Myocyte (in vitro differentiated cells): ENCODE data around the gene SYMPK. TPM values are rescaled to one million over a fixed set of nuclear protein-coding genes. Genes with fewer than 3 reads are reported as not detected.

Experiments
- DNase-seq: peaks from one replicate; pipeline ENCODE4 v3.0.0-alpha.2; 2012; ENCODE audit warnings: low read depth
- total RNA-seq: library from RNA; depleted of rRNA; stranded (reverse); fragments of >200 nt; gene quantifications from 2 replicates; pipeline ENCODE4 v1.2.3, GENCODE V29; 2014

Gene SYMPK
- total RNA-seq, 1 donor from 2014 or later = 39.8 TPM

GRCh38 chr19:45826934-45827333 lies 36.0 kb downstream of the SYMPK start:
- DNase-seq = peak; percentile 13

DNA sequence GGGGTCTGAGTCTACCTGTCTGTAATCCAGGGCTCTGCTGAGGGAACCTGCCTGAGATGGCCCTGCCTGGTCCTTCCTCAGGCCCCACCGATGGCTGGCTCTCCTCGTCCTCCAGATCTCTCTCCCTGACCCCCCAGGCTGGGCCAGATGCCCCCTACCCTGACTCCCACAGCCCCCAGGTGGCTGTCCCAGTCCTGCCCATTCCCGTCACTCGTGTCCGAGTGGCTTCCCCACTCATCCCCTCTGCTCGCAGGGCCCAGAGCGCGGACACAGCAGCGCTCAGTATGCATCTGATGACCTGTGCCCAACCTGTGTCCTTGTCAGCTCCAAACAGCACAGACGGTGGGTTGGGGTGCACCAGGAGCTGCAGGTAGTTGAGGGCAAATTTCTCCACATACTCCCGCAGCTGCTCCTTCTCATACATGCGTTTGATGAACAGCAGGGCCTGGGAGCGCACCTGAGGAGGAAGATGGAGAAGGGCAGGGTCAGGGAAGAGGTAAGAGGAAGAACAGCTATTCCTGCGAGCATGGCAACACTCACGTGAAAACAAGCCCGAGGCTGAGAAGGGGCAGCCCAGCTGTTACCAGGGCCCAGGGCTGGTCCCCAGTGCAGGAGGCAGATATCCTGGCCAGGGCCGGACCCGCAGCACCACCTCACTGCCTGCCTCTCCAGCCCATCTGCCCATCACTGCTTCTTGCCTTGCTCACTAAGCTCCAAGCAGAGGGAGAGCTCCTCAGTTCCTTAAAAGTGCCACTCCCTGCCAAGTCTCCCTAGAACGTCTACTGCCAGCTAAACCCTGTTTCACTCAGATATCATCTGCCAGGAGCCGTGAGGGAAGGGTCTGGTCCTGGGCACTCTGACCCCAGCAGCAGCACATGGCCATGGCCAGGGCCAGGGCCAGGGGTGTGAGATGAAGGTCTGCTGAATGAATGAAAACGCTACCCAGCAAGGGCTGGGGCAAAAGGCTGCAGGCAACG lies 36.7 kb downstream of the SYMPK start:
- no peak for DNase-seq

GRCh38 chr19:45825263-45825605 lies 37.7 kb downstream of the SYMPK start:
- no peak for DNase-seq

DNA sequence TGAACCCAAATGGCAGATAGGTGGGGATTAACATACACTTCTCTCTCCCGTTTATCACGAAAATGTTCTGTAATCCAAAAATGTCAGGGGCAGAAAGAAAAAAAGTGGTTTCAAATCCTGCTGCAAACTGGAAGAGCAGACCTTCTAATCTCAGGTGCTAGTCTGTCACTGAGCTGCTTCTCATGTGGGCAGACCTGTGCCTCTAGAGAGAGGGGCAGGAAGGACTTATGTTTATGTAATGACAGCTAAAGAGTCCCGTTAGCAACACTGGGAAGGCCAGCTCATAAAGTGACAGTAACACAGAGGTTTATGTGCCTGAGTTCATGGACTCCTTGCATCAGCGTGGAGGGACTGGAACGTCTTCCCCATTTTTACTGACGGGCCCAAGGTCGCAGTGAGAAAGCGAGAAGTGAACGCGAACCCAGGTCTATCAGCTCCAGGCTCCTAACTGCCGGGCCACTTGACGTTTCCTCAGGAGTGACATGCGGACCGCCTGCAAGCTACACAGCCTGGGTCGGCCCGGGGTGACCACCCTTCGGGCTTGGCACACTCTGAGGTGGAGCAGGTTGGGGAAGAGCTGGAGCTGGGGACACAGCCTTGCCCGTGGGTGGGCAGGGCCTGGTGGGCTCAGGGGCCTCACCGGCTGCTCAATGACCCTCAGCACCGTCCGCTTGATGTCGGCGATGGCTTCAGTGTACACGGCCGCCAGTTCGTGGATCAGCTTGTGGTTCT lies 38.2 kb downstream of the SYMPK start:
- no peak for DNase-seq

GRCh38 chr19:45824041-45824471 lies 38.9 kb downstream of the SYMPK start:
- DNase-seq = peak; percentile 58

DNA sequence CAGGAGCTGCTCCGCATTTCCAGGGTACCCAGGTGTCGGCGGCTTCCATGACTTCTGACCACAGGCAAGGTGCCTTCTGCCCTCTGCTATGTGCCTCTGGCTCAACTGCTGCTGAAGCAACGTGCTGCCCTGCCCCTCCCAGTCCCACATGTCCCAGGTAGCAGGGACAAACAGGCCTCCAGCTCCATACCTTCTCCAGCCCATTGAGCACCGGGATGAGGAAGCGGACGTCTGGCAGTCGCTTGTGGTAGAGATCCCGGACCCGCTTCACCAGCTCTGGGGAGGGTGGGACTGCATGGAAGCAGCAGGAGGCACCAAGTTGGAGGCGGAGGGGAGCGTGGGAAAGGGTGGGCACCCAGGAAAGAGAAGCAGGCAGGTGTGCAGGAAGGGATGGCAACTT lies 39.8 kb downstream of the SYMPK start:
- DNase-seq = no peak

GRCh38 chr19:45822716-45823115 lies 40.2 kb downstream of the SYMPK start:
- no peak for DNase-seq

GRCh38 chr19:45821570-45821969 lies 41.4 kb downstream of the SYMPK start:
- DNase-seq = no peak

- no peak for DNase-seq
Measured at GRCh38 chr19:45821103-45821521, 41.8 kb downstream of the SYMPK start.

- DNase-seq = no peak
Measured at GRCh38 chr19:45820413-45821102, 42.4 kb downstream of the SYMPK start.

- DNase-seq = no peak
Measured at GRCh38 chr19:45819769-45820168, 43.2 kb downstream of the SYMPK start.

GRCh38 chr19:45817725-45818301 lies 45.1 kb downstream of the SYMPK start:
- no peak for DNase-seq

DNA sequence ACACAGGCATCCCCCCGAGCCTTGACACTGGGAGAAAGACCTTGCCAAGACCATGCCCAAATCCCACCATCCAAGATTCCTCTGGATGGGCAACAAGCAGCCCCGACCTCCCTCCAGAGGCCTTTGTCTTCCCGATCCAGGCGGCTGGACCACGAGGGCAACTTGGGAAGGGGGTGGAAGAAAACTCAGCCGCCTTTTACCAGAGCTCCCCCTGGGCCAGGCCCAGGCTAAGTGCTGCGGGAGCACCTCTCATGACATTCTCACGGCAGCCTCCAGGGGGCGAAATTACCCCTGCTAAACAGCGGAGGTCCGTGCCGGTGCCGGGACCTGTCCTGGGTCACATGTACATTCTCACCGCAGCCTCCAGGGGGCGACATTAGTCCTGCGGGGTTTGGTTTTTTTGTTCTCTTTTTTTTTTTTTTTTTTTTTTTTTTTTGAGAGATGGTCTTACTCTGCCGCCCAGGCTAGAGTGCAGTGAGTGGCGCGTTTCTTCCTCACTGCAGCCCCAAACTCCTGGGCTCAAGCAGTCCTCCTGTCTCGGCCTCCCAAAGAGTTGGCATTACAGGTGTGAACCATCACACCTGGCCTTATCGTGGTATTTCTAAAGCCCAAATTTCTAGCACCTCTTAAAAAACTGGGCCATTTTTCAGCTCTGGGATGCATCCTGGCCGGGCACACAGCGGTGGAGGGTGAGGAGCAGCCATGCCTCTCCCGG lies 45.8 kb downstream of the SYMPK start:
- peak; percentile 92 for DNase-seq

DNA sequence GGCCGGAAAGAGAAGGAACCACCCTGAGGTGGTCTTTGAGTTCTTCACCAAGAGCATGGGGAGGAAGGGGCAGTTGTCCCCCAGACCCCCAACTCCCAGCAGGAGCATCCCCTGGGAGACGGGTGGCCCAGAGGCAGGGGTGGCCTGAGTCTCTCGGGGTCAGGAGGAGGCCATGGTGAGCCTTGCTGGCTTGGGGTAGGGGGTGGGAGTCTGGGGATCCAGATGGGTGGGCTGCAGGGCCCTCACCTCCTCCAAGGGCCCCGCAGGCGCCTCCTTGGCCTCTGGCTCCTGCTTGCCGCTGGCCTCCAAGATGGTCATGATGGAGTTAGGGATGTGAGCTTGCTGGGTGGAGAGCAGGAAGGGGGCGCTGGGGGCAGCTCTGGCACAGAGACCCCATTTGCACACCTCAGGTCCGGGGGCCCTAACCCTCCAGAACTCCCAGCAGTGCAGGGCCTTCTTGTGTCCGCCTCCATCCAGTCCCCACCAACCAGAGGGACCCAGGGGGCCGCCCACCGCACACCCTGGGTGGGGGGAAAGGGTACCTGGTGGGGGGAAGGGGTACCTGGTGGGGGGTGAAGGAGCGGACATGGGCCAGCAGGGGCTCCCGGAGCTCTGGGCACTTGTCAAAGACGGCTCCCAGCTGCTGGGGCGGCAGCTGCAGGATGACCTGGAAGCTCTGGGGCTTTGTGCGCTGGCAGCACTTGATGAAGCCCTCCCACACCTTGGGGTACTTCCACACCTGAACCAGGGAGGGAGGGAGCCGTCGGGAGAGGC lies 46.5 kb downstream of the SYMPK start:
- no peak for DNase-seq

- no peak for DNase-seq
Measured at GRCh38 chr19:45815481-45816216, 47.3 kb downstream of the SYMPK start.

DNA sequence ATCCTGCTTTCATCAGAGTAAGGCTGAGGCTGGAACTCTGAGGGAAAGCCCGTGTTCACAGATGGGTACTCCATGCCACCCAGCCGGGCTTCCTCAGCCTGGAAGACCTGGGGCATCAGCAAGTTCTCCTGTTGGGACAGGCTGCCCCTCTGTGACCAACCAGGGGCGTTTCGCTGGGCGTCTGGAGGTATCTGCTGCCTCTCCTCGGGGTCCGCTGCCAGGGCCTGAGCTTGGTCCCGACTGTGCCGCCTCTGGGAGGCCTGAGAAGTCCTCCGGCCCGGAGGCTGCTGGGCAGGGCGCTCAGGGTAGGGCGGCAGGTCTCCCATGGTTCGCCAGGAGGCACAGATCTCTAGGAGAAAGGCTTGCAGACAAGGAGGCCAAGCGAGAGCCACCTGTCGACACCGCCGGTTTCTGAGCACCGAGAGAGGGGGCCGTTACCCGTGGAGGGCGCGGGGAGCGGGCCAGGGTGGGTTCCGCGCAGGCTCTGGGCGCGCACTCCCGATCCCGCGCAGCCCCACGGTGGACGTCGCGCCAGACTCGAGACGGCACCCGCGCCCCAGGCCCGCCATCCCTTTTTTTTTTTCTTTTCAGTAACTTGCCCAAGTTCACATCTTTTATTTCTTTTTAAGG lies 48.0 kb downstream of the SYMPK start, which contains the start of gene RSPH6A:
RSPH6A (minus strand) TSS at position 458 of the 630 bp plus-strand sequence; CDS start at position 326, 132 bp downstream.
- no peak for DNase-seq

DNA sequence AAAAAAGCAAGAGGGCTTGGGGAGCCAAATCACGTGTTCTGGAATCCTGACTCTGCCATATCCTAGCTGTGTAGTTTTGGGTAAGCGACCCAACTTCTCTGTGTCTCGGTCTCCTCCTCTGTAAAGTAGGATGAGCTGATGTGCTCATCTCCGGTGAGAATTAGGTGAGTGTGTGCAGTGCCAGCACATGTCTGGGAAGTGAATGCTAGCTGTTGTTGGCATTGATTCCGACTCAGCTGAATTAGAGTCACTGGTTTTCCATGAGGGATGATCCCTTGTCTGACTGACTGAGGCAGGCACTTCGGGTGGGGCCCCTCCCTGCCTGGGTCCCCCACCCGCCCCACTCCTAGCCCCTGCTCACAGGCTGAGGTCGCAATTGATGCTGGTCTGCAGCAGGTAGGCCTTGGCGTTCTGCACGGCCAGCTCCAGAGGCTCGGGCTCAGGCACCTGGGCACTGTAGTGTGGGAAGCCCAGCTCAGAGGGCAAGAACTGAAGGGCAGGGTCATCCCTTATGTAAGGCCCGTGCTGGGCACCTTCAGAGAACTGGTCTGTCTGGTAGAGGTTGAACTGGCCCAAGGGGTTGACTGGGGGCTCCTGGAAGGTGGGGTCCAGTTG lies 48.7 kb downstream of the SYMPK start:
- DNase-seq = no peak

DNA sequence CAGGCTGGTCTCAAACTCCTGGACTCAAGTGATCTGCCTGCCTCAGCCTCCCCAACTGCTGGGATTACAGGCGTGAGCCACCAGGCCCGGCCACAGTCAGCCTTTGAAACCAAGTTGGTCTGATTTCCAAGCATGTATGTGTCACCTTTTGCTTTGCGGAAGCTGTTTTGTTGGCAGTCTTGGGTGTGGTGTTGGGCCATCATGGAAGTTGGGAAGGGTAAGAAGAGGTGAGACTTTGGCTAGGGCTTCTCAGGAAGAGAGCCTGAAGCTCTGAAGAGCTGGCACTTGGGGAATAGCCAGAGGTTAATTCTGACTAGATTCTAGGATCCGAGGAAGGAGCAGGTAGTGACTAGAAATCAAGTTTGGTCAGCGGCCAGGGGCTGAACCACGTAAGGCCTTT lies 50.6 kb downstream of the SYMPK start:
- DNase-seq = no peak
